NT2/D1 (cell line): ENCODE data around the gene PTDSS2.
"Not testable (repeated sequence)": the region's sequence is repeated elsewhere in the genome, so short reads cannot be mapped to it uniquely, and the experiment has no call there.

ENCODE experiments used
- DNase-seq: peaks from one replicate; pipeline ENCODE4 v3.0.0-alpha.2; 2011; ENCODE audit warnings: low read depth, low spot score
- H3K27me3 ChIP-seq: 2 replicates; pipeline ENCODE4 v1.6.0; 2011; ENCODE audit warnings: mild to moderate bottlenecking; ENCODE audit not compliant: insufficient read length, insufficient read depth
- H3K36me3 ChIP-seq: 2 replicates; pipeline ENCODE4 v1.6.1; 2011; ENCODE audit warnings: mild to moderate bottlenecking, low read length, mixed read lengths; ENCODE audit not compliant: insufficient read depth, insufficient read length
- H3K4me1 ChIP-seq: 2 replicates; pipeline ENCODE4 v1.5.1; 2011; ENCODE audit not compliant: insufficient read depth, insufficient read length
- H3K4me3 ChIP-seq: 2 replicates; pipeline ENCODE4 v1.5.1; 2011; ENCODE audit warnings: low read depth; ENCODE audit not compliant: insufficient read length
- H3K9ac ChIP-seq: 2 replicates; pipeline ENCODE4 v1.6.0; 2011; ENCODE audit warnings: low read depth; ENCODE audit not compliant: insufficient read length
- H3K9me3 ChIP-seq: 2 replicates; pipeline ENCODE4 v1.5.1; 2011; ENCODE audit warnings: mild to moderate bottlenecking, low read length; ENCODE audit not compliant: insufficient read depth
- SUZ12 ChIP-seq: IDR thresholded peaks from 2 replicates; pipeline ENCODE4 v1.6.1; 2011; ENCODE audit not compliant: insufficient read length, insufficient read depth; ENCODE audit errors: extremely low read depth
- YY1 ChIP-seq: IDR thresholded peaks from 2 replicates; pipeline ENCODE4 v1.6.1; 2011; ENCODE audit not compliant: insufficient read length, insufficient read depth
- ZNF274 ChIP-seq: IDR thresholded peaks from 2 replicates; pipeline ENCODE4 v1.6.1; 2011; ENCODE audit warnings: mild to moderate bottlenecking, low read depth, low read length

The PTDSS2 gene

DNA sequence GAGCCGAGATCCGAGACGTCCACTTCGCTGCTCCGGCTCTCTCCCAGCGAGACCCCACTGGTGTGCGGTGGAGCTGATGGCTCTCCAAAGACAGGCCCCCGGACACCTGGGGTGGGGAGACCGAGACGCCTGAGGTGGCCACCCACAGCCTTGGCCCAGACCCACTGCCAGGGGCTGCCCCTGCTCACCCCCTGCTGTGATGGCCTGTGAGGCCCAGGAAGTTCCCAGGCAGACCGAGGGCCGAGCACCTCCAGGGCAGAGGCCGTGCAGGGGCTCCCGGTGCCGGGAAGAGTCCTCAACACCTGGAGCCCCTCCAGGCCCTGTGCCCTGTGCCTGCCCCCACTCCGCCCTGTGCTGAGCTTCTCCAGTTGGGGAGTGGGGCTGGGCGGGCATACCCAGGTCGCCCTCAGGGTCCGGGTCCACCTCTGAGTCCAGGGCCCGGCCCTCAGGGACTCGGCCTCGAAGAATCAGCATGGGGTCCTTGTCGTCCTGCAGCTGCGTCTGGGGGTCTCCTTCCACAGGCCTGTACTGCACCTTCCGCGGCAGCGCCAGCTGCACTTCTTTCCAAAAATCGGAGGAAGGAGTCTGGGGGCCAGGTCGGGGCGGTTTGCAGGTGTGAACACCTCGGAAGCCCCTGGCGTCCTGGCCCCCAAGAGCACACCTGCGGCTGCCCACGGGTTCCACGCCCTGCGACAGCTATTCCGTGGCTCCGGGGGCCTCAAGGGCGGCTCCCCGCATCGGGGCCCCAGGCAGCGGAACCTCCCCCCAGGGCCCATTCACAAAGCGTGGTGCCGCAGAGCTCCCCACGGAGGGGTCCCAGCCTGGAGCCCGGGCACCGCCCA lies 43.9 kb upstream of the PTDSS2 start:
- peak overlapping the region; percentile 82 for H3K9ac ChIP-seq
- peak overlapping the region; percentile 57 for H3K4me3 ChIP-seq
- H3K9me3 ChIP-seq: no peaks in the 10 kb centered on the region
- TF ChIP-seq ZNF274: no peak
- DNase-seq: no peak
- no peaks in the 10 kb centered on the region for H3K36me3 ChIP-seq
- H3K4me1 ChIP-seq: peaks cover 20% of the 10 kb centered on the region
- H3K27me3 ChIP-seq: peaks cover 15% of the 10 kb centered on the region

DNA sequence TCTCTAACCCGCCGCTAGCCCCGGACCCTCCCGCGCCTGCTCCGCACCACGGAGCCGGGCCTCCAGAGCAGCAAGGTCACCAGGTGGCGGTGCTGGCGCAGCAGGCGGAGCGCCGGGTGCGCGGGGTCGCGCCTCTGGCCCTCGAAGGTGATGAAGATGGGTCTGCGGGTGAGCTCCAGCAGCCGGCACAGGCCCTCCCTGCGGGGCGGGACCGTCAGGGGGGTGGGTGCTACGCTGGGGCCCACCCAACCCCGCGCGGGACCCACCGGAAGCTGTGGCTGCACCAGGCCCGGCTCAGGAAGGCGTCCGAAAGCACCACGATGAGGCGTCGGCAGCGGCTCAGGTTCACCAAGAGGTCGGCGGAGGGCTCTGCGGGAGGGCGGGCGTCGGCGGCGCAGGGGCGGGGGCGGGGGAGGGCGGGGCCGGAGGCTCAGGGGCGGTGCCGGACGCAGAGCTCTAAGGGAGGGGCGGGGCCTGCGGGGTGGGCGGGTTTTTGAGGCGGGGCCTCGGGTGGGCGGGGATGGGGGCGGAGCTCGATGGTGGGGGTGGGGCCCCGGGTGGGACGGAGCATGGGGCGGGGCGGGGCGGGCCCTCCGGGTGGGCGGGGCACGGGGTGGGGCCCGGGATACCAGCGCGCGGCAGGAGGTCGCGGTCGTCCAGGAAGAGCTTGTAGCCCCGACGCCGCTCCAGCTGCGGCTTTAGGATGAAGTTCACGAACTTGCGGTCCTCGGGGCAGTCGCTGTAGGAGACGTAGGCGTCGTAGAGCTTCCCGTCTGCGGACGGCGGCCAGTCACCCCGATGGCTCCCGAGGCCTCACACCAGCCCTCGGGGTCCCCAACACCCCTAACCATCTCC lies 43.1 kb upstream of the PTDSS2 start:
- peak; percentile 58 for DNase-seq
- peak overlapping the region; percentile 57 for H3K4me3 ChIP-seq
- TF ChIP-seq SUZ12 (no peak), YY1 (no peak)
- H3K9me3 ChIP-seq: no peaks in the 10 kb centered on the region
- H3K27me3 ChIP-seq: peaks cover 15% of the 10 kb centered on the region
- peak overlapping the region; percentile 82 for H3K9ac ChIP-seq
- no peaks in the 10 kb centered on the region for H3K36me3 ChIP-seq
- peaks cover 20% of the 10 kb centered on the region for H3K4me1 ChIP-seq

DNA sequence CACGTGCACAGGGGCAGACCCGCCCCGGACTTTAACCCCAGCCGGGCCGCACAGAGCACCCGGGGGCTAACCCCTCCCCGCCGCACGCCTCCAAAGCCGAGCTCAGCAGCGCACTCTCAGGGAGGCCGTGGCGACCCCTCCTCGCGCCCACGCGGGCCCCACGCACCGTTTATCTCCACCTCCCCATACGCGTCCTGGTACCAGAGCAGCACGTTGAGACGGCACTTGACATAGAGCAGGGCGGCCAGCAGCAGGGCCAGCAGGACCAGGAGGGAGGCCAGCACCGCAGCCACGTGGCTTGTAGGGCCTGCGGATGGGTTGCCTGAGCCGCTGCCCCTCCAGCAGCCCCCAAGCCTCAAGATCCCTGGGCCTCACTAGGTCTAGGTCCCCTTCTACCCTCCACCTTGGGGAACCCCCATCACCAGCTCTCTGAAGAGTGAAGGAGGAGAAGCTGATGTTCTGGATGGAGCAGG lies 42.4 kb upstream of the PTDSS2 start:
- Histone ChIP-seq H3K9me3 (no peaks in the 10 kb centered on the region), H3K4me1 (peaks cover 20% of the 10 kb centered on the region), H3K36me3 (no peaks in the 10 kb centered on the region), H3K4me3 (no peak overlapping the region), H3K27me3 (peaks cover 15% of the 10 kb centered on the region), H3K9ac (no peak overlapping the region)
- DNase-seq: no peak
- no peak for TF ChIP-seq SUZ12
- no peak for TF ChIP-seq YY1
- no peak for TF ChIP-seq ZNF274

DNA sequence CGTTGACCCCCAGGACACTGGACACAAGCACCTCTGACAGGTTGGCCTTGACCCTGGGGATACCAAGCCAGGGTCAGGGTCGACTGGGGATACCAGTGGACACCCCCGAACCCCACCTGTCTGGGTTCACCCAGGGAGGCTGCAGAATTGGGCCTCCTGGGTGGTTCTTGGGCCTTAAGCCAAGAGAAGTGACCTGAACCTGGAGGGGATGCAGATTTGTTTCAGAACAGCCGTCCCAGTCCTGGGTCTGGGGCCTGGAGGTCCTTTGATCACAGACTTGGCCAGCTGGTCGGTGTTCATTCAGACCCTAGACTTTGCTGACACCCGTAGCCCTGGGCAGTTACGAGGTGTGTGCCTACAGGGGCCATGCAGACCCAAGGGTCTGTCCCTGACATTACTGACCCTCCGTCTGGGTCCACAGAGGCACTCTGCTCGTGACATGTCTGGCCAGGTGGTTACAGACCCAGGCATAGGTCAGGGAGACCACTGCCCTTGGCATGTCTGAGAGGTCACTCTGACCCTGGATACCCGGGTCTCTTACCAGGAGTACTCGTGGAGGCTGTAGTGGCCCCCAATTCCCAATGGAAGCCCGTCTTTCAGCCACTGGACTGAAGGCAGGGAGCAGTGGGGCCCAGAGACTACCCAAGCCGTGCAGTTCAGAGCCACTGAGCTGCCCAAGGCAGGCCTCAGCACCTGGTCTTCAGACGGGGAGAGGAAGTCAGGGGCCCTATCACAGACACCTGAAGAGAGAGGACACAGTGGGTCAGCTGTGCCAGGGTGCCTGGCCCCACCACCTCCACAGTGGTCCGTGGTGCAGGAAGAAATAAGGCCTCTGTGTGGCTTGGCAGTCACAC lies 41.7 kb upstream of the PTDSS2 start:
- H3K4me1 ChIP-seq: peaks cover 26% of the 10 kb centered on the region

DNA sequence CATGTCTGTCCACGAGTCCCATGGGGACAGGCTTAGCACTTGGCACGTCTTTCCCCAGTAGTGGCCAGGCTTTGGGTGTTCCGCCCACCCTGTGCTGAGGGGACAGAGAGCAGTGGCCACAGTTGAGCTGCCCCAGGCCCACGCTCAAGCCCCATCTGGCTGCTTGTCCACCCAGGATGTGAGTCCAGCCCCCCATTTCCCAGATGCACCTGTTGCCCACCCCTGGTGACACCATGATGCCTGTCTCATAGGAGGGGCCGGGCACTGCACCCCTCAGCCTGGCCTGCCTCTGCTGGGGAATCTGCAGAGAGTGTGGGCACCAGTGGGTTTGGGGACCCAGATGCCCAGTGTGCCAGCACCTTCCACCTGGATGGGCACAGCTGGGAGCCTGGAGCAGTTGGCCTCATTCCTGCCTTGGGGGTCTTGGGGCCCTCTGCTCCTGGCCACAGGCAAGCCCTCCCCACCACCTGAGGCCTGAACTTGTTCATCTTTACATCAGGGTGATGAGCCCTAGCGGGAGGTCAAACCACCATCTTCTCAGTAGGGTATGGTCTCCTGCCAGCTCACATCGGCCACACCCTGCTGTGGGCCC lies 41.0 kb upstream of the PTDSS2 start:
- Histone ChIP-seq H3K9me3 (no peaks in the 10 kb centered on the region), H3K4me3 (no peak overlapping the region), H3K36me3 (no peaks in the 10 kb centered on the region), H3K27me3 (peaks cover 21% of the 10 kb centered on the region), H3K9ac (no peak overlapping the region), H3K4me1 (peaks cover 27% of the 10 kb centered on the region)
- DNase-seq: no peak
- no peak for TF ChIP-seq YY1
- TF ChIP-seq ZNF274: no peak
- no peak for TF ChIP-seq SUZ12

More for the DNA sequence above, 41.7 kb upstream of the PTDSS2 start:
- Histone ChIP-seq H3K27me3 (peaks cover 19% of the 10 kb centered on the region), H3K9me3 (no peaks in the 10 kb centered on the region), H3K4me3 (no peak overlapping the region), H3K36me3 (no peaks in the 10 kb centered on the region), H3K9ac (no peak overlapping the region)
- DNase-seq: no peak
- no peak for TF ChIP-seq YY1
- TF ChIP-seq SUZ12: no peak
- TF ChIP-seq ZNF274: no peak

DNA sequence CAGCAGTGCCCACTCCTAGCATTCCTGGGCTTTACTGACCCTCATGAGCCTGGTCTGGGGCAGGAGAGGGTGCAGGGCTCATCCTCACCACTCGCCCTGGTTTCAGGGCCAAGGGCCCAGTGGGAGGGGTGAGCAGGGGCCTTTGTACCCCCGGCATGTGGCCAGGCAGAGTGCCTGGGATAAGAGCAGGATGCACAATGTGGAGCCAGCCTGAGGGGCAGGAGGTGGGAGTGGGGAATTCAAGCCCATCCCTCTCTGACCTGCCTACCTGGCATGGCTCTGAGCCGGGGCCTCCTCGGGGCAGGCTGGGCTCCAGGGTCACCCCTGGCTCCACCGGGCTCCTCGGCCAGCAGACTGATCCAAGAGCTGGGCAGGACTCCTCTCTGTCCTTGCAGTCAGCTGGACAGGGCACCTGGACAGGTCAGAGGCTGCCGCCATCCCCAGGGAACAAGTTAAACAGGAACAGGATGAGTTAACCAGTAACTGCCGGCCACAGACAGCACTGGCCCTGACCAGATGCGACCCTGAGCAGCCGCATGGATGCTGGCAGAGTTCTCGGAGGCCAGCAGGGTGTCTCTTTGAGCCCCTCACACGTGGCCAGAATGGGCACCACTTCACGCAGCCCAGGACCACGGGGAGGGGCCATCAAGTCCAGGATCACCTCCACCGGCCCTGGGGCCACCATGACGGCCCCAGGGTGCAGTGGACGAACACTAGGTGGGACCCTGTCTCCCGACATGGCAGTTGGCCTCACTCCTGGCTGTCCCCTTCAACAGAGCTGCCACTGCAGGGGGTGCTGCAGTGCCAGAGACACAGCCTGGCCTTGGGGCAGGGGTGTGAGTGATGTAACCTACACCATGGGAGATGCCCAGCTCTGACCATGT lies 40.2 kb upstream of the PTDSS2 start:
- no peak for DNase-seq
- Histone ChIP-seq H3K9me3 (no peaks in the 10 kb centered on the region), H3K27me3 (peaks cover 23% of the 10 kb centered on the region), H3K4me3 (no peak overlapping the region), H3K36me3 (no peaks in the 10 kb centered on the region), H3K9ac (no peak overlapping the region), H3K4me1 (peaks cover 27% of the 10 kb centered on the region)
- no peak for TF ChIP-seq SUZ12
- no peak for TF ChIP-seq YY1
- TF ChIP-seq ZNF274: no peak

DNA sequence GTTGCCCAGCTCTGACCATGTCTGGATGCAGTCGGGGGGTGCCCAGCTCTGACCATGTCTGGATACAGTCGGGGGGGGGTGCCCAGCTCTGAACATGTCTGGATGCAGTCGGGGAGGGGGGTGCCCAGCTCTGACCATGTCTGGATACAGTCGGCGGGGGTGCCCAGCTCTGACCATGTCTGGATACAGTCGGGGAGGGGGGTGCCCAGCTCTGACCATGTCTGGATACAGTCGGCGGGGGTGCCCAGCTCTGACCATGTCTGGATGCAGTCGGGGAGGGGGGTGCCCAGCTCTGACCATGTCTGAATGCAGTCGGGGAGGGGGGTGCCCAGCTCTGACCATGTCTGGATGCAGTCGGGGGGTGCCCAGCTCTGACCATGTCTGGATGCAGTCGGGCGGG lies 39.4 kb upstream of the PTDSS2 start:
- not testable (repeated sequence) for DNase-seq, H3K4me3 ChIP-seq, H3K9me3 ChIP-seq, H3K36me3 ChIP-seq, H3K9ac ChIP-seq
- H3K27me3 ChIP-seq: peaks cover 29% of the 10 kb centered on the region
- H3K4me1 ChIP-seq: peaks cover 26% of the 10 kb centered on the region

DNA sequence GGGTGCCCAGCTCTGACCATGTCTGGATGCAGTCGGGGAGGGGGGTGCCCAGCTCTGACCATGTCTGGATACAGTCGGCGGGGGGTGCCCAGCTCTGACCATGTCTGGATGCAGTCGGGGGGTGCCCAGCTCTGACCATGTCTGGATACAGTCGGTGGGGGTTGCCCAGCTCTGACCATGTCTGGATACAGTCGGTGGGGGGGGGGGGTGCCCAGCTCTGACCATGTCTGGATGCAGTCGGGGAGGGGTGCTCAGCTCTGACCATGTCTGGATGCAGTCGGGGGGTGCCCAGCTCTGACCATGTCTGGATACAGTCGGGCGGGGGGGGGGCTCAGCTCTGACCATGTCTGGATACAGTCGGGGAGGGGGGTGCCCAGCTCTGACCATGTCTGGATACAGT lies 38.6 kb upstream of the PTDSS2 start:
- Histone ChIP-seq H3K4me1 (peaks cover 25% of the 10 kb centered on the region), H3K27me3 (peaks cover 37% of the 10 kb centered on the region)
- not testable (repeated sequence) for H3K9me3 ChIP-seq, H3K4me3 ChIP-seq, DNase-seq, H3K9ac ChIP-seq, H3K36me3 ChIP-seq
